CD4-positive, alpha-beta T cell (primary cell): ENCODE data around the gene MIA. TPM values are rescaled to one million over a fixed set of nuclear protein-coding genes. Genes with fewer than 3 reads are reported as not detected.
"Not testable (repeated sequence)": the region's sequence is repeated elsewhere in the genome, so short reads cannot be mapped to it uniquely, and the experiment has no call there.

ENCODE experiments used
- ATAC-seq: fragments of 200-7000 bp; cut with Tn5 transposase; one replicate; pipeline ENCODE4 v1.10.0; 2022; ENCODE audit warnings: mild to moderate bottlenecking; ENCODE audit not compliant: poor library complexity
- CTCF ChIA-PET: fragments of 350-600 bp; sonication (Branson Sonifier 250); formaldehyde crosslinking; loops from one replicate; lab custom pipeline; 2021; ENCODE audit warnings: antibody characterized with exemption, inconsistent platforms; lab: Charles Lee
- POLR2A ChIA-PET: fragments of 350-600 bp; sonication (Branson Sonifier 250); formaldehyde crosslinking; loops from one replicate; lab custom pipeline; 2021; ENCODE audit warnings: antibody characterized with exemption, inconsistent platforms; lab: Charles Lee
- DNase-seq, 14 experiments: peaks; one replicate each; pipeline ENCODE4 v3.0.0-alpha.2; 2013 to 2020; ENCODE audit warnings: mixed read lengths in 2 of 14
- H3K27ac ChIP-seq, 2 donors: one replicate each; pipeline versions ENCODE4 v1.5.1 to v1.7.0; 2013; ENCODE audit warnings: low read length in 2 of 2, low read depth in 1 of 2, mild to moderate bottlenecking in 1 of 2
- H3K27me3 ChIP-seq, 2 experiments: 1 replicate in 1 of 2; 2 replicates in 1 of 2; pipeline versions ENCODE4 v1.6.1 to v1.7.0; 2013; ENCODE audit warnings: low read length in 2 of 2, control low read depth in 1 of 2, mild to moderate bottlenecking in 1 of 2, moderate library complexity in 1 of 2; ENCODE audit not compliant: insufficient read depth in 2 of 2, control insufficient read depth in 1 of 2
- H3K36me3 ChIP-seq: one replicate; pipeline ENCODE4 v1.6.1; 2013; ENCODE audit warnings: low read length, control low read depth; ENCODE audit not compliant: insufficient read depth
- H3K4me1 ChIP-seq: one replicate; pipeline ENCODE4 v1.6.1; 2013; ENCODE audit warnings: low read length, control low read depth; ENCODE audit not compliant: insufficient read depth
- H3K4me3 ChIP-seq: one replicate; pipeline ENCODE4 v1.5.1; 2013; ENCODE audit warnings: mild to moderate bottlenecking, low read length, moderate library complexity
- H3K9me3 ChIP-seq, 2 experiments: 1 replicate in 1 of 2; 2 replicates in 1 of 2; pipeline versions ENCODE4 v1.6.1 to v1.7.0; 2013; ENCODE audit warnings: low read length in 2 of 2, mild to moderate bottlenecking in 2 of 2, control low read depth in 1 of 2, moderate library complexity in 1 of 2; ENCODE audit not compliant: control insufficient read depth in 1 of 2, insufficient read depth in 1 of 2
- H3K27ac Mint-ChIP-seq: one replicate; pipeline ENCODE4 v1.8.0; 2020; ENCODE audit warnings: mixed read lengths
- H3K27me3 Mint-ChIP-seq: one replicate; pipeline ENCODE4 v1.8.0; 2021; ENCODE audit warnings: mixed read lengths
- H3K36me3 Mint-ChIP-seq: one replicate; pipeline ENCODE4 v1.8.0; 2021; ENCODE audit warnings: low read depth, mixed read lengths
- H3K4me1 Mint-ChIP-seq: one replicate; pipeline ENCODE4 v1.8.0; 2021; ENCODE audit warnings: low read depth, mixed read lengths
- H3K4me3 Mint-ChIP-seq: one replicate; pipeline ENCODE4 v1.8.0; 2020; ENCODE audit warnings: mild to moderate bottlenecking, mixed read lengths
- H3K9me3 Mint-ChIP-seq: one replicate; pipeline ENCODE4 v1.8.0; 2020; ENCODE audit warnings: mixed read lengths
- intact Hi-C, 2 experiments: fragments of 100-400 bp; cut with DNase I in 1 of 2; cut with micrococcal nuclease in 1 of 2; formaldehyde crosslinking; loops; one replicate each; pipeline versions ENCODE4 v1.15.1 to v1.9.0; 2023 to 2025; cut with DNase I, micrococcal nuclease
- total RNA-seq, 174 experiments: library from RNA in 2 of 174; stranded (reverse) in 2 of 174; gene quantifications; one replicate each; pipeline ENCODE4 v1.2.3 and lab custom pipeline; 2021 to 2026
- TF ChIP-seq, protein P1 (sequence below): fragments of 200-600 bp; IDR thresholded peaks from one replicate; pipeline ENCODE4 v1.8.0; 2022; ENCODE audit warnings: antibody characterized with exemption, mild to moderate bottlenecking

Gene MIA
- total RNA-seq, 2 experiments from 2014 or later = not detected

DNA sequence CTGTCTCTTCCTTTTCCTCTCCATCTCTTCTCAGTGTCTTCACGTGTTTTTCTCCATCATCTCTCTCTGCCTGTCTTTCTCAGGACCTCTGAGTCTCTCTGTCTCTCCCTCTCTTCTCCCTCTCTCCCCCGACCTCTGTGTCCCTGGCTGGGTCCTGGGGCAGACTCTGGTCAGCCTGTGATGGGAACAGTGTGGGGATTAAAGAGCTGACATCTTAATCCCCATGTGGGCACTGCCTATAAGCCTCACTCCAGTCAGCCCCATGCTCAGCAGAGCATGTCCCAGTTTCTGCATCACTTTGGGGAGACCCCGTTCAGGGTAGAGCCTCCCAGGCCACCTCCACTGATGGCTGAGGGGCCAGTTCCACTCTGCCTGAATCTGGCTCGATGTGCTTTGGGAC lies 39.9 kb downstream of the MIA start:
- ATAC-seq = no peak
- no peaks in the 10 kb centered on the region for H3K27me3 ChIP-seq
- Mint-ChIP-seq H3K4me1 (peaks cover 50% of the 10 kb centered on the region), H3K27me3 (no peaks in the 10 kb centered on the region), H3K9me3 (no peaks in the 10 kb centered on the region), H3K36me3 (peaks cover 14% of the 10 kb centered on the region), H3K4me3 (no peak overlapping the region), H3K27ac (no peak overlapping the region)
- H3K9me3 ChIP-seq = no peaks in the 10 kb centered on the region
- H3K4me1 ChIP-seq = peaks cover 48% of the 10 kb centered on the region
- H3K36me3 ChIP-seq = no peaks in the 10 kb centered on the region
- ChIA-PET POLR2A (no interaction called here), CTCF (no interaction called here)
- no peak overlapping the region for H3K27ac ChIP-seq
- no peak overlapping the region for H3K4me3 ChIP-seq
- no peak for DNase-seq
- intact Hi-C loops = loop anchor here (5.0 kb wide), 2 partner anchors 38 to 327 kb away; partner anchors contain the start of genes MIA (in 1 of the 2) and RAB4B (in 1 of the 2)
- TF ChIP-seq, protein P1, sequence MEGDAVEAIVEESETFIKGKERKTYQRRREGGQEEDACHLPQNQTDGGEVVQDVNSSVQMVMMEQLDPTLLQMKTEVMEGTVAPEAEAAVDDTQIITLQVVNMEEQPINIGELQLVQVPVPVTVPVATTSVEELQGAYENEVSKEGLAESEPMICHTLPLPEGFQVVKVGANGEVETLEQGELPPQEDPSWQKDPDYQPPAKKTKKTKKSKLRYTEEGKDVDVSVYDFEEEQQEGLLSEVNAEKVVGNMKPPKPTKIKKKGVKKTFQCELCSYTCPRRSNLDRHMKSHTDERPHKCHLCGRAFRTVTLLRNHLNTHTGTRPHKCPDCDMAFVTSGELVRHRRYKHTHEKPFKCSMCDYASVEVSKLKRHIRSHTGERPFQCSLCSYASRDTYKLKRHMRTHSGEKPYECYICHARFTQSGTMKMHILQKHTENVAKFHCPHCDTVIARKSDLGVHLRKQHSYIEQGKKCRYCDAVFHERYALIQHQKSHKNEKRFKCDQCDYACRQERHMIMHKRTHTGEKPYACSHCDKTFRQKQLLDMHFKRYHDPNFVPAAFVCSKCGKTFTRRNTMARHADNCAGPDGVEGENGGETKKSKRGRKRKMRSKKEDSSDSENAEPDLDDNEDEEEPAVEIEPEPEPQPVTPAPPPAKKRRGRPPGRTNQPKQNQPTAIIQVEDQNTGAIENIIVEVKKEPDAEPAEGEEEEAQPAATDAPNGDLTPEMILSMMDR = no peak

DNA sequence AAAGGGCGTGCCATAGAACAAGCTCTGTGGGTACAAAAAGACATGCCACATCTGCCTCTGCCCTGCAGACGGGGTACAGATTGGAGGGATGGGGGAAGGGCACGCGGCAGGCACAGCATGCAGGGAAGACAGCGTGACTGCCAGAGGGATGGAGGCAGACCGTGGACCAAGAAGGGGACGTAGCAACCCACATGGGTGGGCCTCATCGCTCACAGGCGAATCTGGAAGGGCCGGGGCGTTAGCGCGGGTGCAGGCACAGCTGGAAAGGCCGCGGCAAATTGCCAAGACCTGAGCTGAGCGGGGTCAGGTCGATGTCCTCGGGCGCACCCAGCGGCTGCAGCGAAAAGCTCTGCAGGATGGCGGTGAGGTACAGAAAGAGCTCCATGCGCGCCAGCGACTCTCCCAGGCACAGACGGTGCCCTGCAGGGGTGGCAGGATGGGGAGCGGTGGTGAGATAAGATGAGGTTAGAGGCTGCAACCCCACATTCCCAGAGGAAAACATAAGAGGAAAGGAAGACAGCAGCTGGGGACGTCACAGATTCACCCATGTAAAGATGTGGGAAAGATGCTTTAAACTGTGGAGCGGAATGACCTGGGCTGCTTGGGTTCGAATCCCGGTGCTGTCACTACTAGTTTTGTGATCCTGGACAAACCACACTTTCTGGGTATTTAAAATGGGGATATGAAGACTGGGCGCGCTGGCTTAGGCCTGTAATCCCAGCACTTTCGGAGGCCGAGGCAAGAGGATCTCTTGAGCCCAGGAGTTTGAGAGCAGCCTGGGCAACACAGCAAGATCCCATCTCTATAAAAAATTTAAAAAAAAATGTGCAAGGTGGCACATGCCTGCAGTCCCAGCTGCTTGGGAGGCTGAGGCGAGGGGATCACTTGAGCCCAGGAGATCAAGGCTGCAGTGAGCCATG lies 43.4 kb downstream of the MIA start:
- not testable (repeated sequence) for H3K27ac ChIP-seq, H3K36me3 ChIP-seq, H3K9me3 ChIP-seq, H3K27me3 ChIP-seq, H3K9me3 Mint-ChIP-seq, H3K36me3 Mint-ChIP-seq, H3K27me3 Mint-ChIP-seq
- peak overlapping the region; percentile 48 for H3K4me3 ChIP-seq
- peak overlapping the region; percentile 71 for H3K27ac Mint-ChIP-seq
- TF ChIP-seq, protein P1 = peak; percentile 37
- peak overlapping the region; percentile 83 for H3K4me3 Mint-ChIP-seq
- peaks cover 25% of the 10 kb centered on the region for H3K4me1 Mint-ChIP-seq
- H3K4me1 ChIP-seq = peaks cover 26% of the 10 kb centered on the region
- intact Hi-C loops = loop anchor here (1.0 to 5.0 kb wide), 6 partner anchors 40 to 324 kb away; partner anchors contain the start of genes RAB4B (in 2 of the 2), ACTMAP (in 1 of the 2), MIA (in 1 of the 2) and SNRPA (in 1 of the 2)
- ATAC-seq (peak; percentile 87), DNase-seq (peak; percentile 51 to 91 (median 72))
- ChIA-PET CTCF (interaction anchor here (0.7 to 3.2 kb wide), 9 partner anchors 12 to 156 kb away, joined by 3 to 24 read pairs (median 4); partner anchors contain the start of genes COQ8B, EGLN2 and RAB4B), POLR2A (interaction anchor here (1.0 to 2.2 kb wide), 9 partner anchors 12 to 156 kb away, joined by 3 to 13 read pairs (median 5); partner anchors contain the start of genes ACTMAP, EGLN2, RAB4B and SNRPA)

DNA sequence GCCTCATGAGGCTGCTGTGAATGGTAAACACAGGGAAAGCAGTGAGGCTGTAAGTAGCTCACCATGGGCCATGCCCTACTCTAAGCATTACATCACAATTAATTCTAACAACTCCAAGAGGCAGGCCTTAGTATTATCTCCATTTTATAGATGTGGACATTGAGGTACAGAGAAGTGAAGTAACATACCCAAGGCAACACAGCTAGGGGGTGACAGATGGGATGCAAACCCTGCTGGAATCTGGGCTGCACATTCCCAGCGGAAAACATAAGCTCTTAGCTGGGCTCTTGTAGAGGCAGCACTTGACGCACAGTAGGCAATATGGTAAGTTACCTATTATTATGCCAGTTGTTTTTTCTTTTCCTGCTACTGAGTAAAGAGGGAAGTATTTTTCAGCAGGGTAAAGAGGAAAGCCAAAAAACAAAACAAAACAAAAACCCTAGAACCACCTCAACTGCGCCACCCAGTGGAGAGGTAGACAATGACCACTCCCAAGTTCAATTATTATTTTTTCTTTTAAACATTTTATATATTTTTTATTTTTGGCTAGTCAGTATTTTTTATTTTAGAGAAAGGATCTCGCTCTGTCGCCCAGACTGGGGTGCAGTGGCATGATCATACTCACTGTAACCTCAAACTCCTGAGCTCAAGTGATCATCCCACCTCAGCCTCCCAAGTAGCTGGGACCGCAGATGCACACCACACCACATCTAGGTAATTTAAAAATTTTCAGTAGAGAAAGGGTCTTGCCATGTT lies 44.3 kb downstream of the MIA start:
- H3K4me1 Mint-ChIP-seq = peaks cover 25% of the 10 kb centered on the region

More for the DNA sequence above, 44.3 kb downstream of the MIA start:
- H3K27me3 Mint-ChIP-seq, H3K27me3 ChIP-seq, H3K36me3 Mint-ChIP-seq, H3K9me3 ChIP-seq, H3K9me3 Mint-ChIP-seq, H3K4me3 ChIP-seq, H3K36me3 ChIP-seq: not testable (repeated sequence)
- ChIA-PET POLR2A (interaction anchor here (1.0 to 2.2 kb wide), 8 partner anchors 13 to 156 kb away, joined by 3 to 13 read pairs (median 5); partner anchors contain the start of genes ACTMAP, EGLN2, RAB4B and SNRPA), CTCF (interaction anchor here (0.8 to 3.2 kb wide), 8 partner anchors 13 to 157 kb away, joined by 3 to 24 read pairs (median 4); partner anchors contain the start of genes COQ8B and EGLN2)
- Mint-ChIP-seq H3K27ac (peak overlapping the region; percentile 71), H3K4me3 (peak overlapping the region; percentile 75)
- intact Hi-C loops = loop anchor here (1.0 to 5.0 kb wide), 6 partner anchors 41 to 323 kb away; partner anchors contain the start of genes RAB4B (in 2 of the 2), ACTMAP (in 1 of the 2), MIA (in 1 of the 2) and SNRPA (in 1 of the 2)
- DNase-seq (peak; percentile 51 to 83 (median 66)), ATAC-seq (peak; percentile 45)
- Histone ChIP-seq H3K4me1 (peaks cover 31% of the 10 kb centered on the region), H3K27ac (peak overlapping the region in 1 of 2 donors; percentile 1)
- TF ChIP-seq, protein P1 = peak; percentile 83
